Measurements from ENCODE around the gene OR6Q1. TPM values are rescaled to one million over a fixed set of nuclear protein-coding genes. Genes with fewer than 3 reads are reported as not detected.
"Not testable (repeated sequence)": the region's sequence is repeated elsewhere in the genome, so short reads cannot be mapped to it uniquely, and the experiment has no call there.

OR6Q1 gene, protein sequence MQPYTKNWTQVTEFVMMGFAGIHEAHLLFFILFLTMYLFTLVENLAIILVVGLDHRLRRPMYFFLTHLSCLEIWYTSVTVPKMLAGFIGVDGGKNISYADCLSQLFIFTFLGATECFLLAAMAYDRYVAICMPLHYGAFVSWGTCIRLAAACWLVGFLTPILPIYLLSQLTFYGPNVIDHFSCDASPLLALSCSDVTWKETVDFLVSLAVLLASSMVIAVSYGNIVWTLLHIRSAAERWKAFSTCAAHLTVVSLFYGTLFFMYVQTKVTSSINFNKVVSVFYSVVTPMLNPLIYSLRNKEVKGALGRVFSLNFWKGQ
- total RNA-seq (2022): not detected in 2 replicates
- Bru-seq, nascent RNA: not detected
- not detected for BruChase-seq, experiment 1, labeled RNA remaining after a 6-hour chase
- not detected for BruChase-seq, experiment 2, labeled RNA remaining after a 2-hour chase
- long read RNA-seq: 0 reads

DNA sequence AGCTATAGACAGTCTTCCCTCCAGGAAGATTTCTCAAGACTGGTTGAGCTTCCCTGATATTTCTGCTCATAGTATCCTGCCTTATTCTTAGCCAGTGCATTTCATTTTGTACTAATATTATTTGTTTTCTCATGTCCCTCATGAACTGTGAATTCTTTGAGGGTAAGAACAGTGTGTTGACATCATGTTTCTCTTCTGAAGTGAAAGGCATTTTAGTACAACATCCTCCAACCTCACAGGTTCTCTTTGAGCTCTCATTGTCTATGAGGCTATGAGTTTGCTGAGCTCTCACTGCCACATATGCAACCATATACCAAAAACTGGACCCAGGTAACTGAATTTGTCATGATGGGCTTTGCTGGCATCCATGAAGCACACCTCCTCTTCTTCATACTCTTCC is at the start of gene OR6Q1:
TSS of gene OR6Q1 (plus strand) at position 301 of the 400 bp plus-strand sequence. CDS start at position 301, 0 bp downstream.
- BruUV-seq (replicated peaks): no TSS peak
- CTCF ChIA-PET: interaction anchor here (1.1 kb wide), 1 partner anchor 9 kb away, joined by 4 read pairs; no protein-coding TSS in a partner anchor
- Mint-ChIP-seq H3K4me1 (ENCODE audit: insufficient read depth, unreplicated experiment) (peaks cover 5% of the 10 kb centered on the region), H3K27ac (ENCODE audit: low read depth, unreplicated experiment) (no peak within 1 kb of the TSS), H3K27me3 (ENCODE audit: insufficient read depth, unreplicated experiment) (no peaks in the 10 kb centered on the region), H3K36me3 (ENCODE audit: insufficient read depth, unreplicated experiment) (no peaks in the 10 kb centered on the region), H3K9me3 (ENCODE audit: unreplicated experiment) (no peaks in the 10 kb centered on the region), H3K4me3 (ENCODE audit: unreplicated experiment) (no peak within 1 kb of the TSS)
- POLR2A ChIA-PET: interaction anchor here (0.6 kb wide), 1 partner anchor 283 kb away, joined by 3 read pairs; no protein-coding TSS in a partner anchor
- no peak for DNase-seq (ENCODE audit: unreplicated experiment)
- no peak for TF ChIP-seq CTCF (IDR thresholded peaks at IDR 0.05; ENCODE audit: unreplicated experiment)
- intact Hi-C loops (cut with micrococcal nuclease): no loop called here

DNA sequence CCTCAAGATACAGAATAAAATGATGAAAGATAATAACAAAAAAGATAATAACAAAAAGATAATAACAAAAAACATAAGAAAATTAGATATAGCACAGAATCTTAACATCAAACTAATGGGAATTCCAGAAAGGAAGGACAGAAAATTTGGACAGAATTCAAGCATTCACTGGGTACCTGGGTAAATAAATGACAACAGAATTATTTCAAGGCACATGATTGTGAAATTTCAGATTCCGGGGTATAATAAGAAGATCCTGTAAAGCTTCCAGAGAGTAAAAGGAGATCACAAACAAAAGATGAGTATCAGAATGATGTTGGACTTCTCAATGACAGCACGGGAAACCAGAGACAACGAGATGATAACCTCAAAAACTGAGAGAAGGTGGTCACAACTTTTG is 49.2 kb upstream of the OR6Q1 start:
- no TSS peak for BruUV-seq (replicated peaks)
- peaks cover 14% of the 10 kb centered on the region for H3K4me1 Mint-ChIP-seq (ENCODE audit: insufficient read depth, unreplicated experiment)
- TF ChIP-seq CTCF (IDR thresholded peaks at IDR 0.05; ENCODE audit: unreplicated experiment): no peak
- H3K9me3 Mint-ChIP-seq (ENCODE audit: unreplicated experiment): no peaks in the 10 kb centered on the region
- no peak overlapping the region for H3K27ac Mint-ChIP-seq (ENCODE audit: low read depth, unreplicated experiment)
- intact Hi-C loops (cut with micrococcal nuclease): no loop called here
- ChIA-PET CTCF (no interaction called here), POLR2A (no interaction called here)
- no peak for DNase-seq (ENCODE audit: unreplicated experiment)
- H3K4me3 Mint-ChIP-seq (ENCODE audit: unreplicated experiment): no peak overlapping the region
- H3K27me3 Mint-ChIP-seq (ENCODE audit: insufficient read depth, unreplicated experiment): no peaks in the 10 kb centered on the region
- H3K36me3 Mint-ChIP-seq (ENCODE audit: insufficient read depth, unreplicated experiment): no peaks in the 10 kb centered on the region

- H3K4me1 Mint-ChIP-seq (ENCODE audit: insufficient read depth, unreplicated experiment): peaks cover 14% of the 10 kb centered on the region
- H3K27ac Mint-ChIP-seq (ENCODE audit: low read depth, unreplicated experiment): no peak overlapping the region
- H3K4me3 Mint-ChIP-seq (ENCODE audit: unreplicated experiment): no peak overlapping the region
- ChIA-PET POLR2A (interaction anchor here (0.6 kb wide), 1 partner anchor 220 kb away, joined by 3 read pairs; no protein-coding TSS in a partner anchor), CTCF (interaction anchor here (0.7 kb wide), 1 partner anchor 920 kb away, joined by 3 read pairs; no protein-coding TSS in a partner anchor)
- intact Hi-C loops (cut with micrococcal nuclease): no loop called here
- no peaks in the 10 kb centered on the region for H3K9me3 Mint-ChIP-seq (ENCODE audit: unreplicated experiment)
- no peaks in the 10 kb centered on the region for H3K27me3 Mint-ChIP-seq (ENCODE audit: insufficient read depth, unreplicated experiment)
- no peak for DNase-seq (ENCODE audit: unreplicated experiment)
- TF ChIP-seq CTCF (IDR thresholded peaks at IDR 0.05; ENCODE audit: unreplicated experiment): no peak
- H3K36me3 Mint-ChIP-seq (ENCODE audit: insufficient read depth, unreplicated experiment): no peaks in the 10 kb centered on the region
- no TSS peak for BruUV-seq (replicated peaks)
These were observed 48.0 kb upstream of the OR6Q1 start for GRCh38 chr11:57982776-57983175.

DNA sequence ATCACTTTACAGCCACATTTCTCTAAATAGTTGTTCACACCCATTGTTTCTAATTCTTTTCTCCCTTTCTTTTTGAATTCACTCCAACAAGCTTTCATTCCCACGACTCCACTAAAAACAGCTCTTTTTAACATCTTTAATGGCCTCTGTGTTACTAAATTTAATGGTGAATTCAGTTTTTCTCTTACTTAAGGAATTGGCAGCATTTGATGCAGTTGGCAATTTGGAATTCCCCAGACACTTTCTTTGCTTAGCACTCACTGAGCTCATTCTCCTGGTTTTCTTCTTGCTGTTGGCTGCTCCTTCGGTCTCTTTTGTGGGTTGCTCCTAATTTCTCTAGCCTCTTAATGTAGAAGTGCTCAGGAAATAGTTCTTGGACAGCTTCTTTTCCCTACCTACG is 47.6 kb upstream of the OR6Q1 start:
- ChIA-PET CTCF (no interaction called here), POLR2A (interaction anchor here (0.6 kb wide), 1 partner anchor 221 kb away, joined by 3 read pairs; no protein-coding TSS in a partner anchor)
- DNase-seq (ENCODE audit: unreplicated experiment): no peak
- H3K27me3 Mint-ChIP-seq (ENCODE audit: insufficient read depth, unreplicated experiment): no peaks in the 10 kb centered on the region
- no TSS peak for BruUV-seq (replicated peaks)
- H3K27ac Mint-ChIP-seq (ENCODE audit: low read depth, unreplicated experiment): no peak overlapping the region
- no peaks in the 10 kb centered on the region for H3K36me3 Mint-ChIP-seq (ENCODE audit: insufficient read depth, unreplicated experiment)
- no peak overlapping the region for H3K4me3 Mint-ChIP-seq (ENCODE audit: unreplicated experiment)
- intact Hi-C loops (cut with micrococcal nuclease): no loop called here
- no peaks in the 10 kb centered on the region for H3K9me3 Mint-ChIP-seq (ENCODE audit: unreplicated experiment)
- no peak for TF ChIP-seq CTCF (IDR thresholded peaks at IDR 0.05; ENCODE audit: unreplicated experiment)
- H3K4me1 Mint-ChIP-seq (ENCODE audit: insufficient read depth, unreplicated experiment): peaks cover 14% of the 10 kb centered on the region

DNA sequence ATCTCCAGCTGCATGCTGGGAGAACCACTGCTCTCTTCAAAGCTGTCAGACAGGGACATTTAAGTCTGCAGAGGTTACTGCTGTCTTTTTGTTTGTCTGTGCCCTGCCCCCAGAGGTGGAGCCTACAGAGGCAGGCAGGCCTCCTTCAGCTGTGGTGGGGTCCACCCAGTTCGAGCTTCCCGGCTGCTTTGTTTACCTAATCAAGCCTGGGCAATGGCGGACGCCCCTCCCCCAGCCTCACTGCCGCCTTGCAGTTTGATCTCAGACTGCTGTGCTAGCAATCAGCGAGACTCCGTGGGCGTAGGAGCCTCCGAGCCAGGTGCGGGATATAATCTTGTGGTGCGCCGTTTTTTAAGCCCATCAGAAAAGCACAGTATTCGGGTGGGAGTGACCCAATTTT is 31.2 kb upstream of the OR6Q1 start:
- intact Hi-C loops (cut with micrococcal nuclease); H3K4me1 Mint-ChIP-seq (ENCODE audit: insufficient read depth, unreplicated experiment); H3K9me3 Mint-ChIP-seq (ENCODE audit: unreplicated experiment); POLR2A ChIA-PET; H3K27me3 Mint-ChIP-seq (ENCODE audit: insufficient read depth, unreplicated experiment); H3K36me3 Mint-ChIP-seq (ENCODE audit: insufficient read depth, unreplicated experiment); H3K27ac Mint-ChIP-seq (ENCODE audit: low read depth, unreplicated experiment); DNase-seq (ENCODE audit: unreplicated experiment); CTCF ChIA-PET; BruUV-seq (replicated peaks); H3K4me3 Mint-ChIP-seq (ENCODE audit: unreplicated experiment): not testable (repeated sequence)

- BruUV-seq (replicated peaks); intact Hi-C loops (cut with micrococcal nuclease); H3K4me3 Mint-ChIP-seq (ENCODE audit: unreplicated experiment): not testable (repeated sequence)
These were observed 30.7 kb upstream of the OR6Q1 start for GRCh38 chr11:58000021-58000420.

More at GRCh38 chr11:58000021-58000420, 30.7 kb upstream of the OR6Q1 start:
- H3K9me3 Mint-ChIP-seq (ENCODE audit: unreplicated experiment); CTCF ChIA-PET; H3K27me3 Mint-ChIP-seq (ENCODE audit: insufficient read depth, unreplicated experiment); DNase-seq (ENCODE audit: unreplicated experiment); POLR2A ChIA-PET; H3K36me3 Mint-ChIP-seq (ENCODE audit: insufficient read depth, unreplicated experiment); H3K4me1 Mint-ChIP-seq (ENCODE audit: insufficient read depth, unreplicated experiment); H3K27ac Mint-ChIP-seq (ENCODE audit: low read depth, unreplicated experiment): not testable (repeated sequence)

Data from MCF 10A (cell line).